Activated CD4-positive, alpha-beta T cell treated with anti-CD3 and anti-CD28 coated beads for 1 hour (primary cell): ENCODE results near the gene NAB2.

ENCODE experiments used
- DNase-seq: peaks from one replicate; pipeline ENCODE4 v3.0.0-alpha.2; 2020

Gene NAB2

DNA sequence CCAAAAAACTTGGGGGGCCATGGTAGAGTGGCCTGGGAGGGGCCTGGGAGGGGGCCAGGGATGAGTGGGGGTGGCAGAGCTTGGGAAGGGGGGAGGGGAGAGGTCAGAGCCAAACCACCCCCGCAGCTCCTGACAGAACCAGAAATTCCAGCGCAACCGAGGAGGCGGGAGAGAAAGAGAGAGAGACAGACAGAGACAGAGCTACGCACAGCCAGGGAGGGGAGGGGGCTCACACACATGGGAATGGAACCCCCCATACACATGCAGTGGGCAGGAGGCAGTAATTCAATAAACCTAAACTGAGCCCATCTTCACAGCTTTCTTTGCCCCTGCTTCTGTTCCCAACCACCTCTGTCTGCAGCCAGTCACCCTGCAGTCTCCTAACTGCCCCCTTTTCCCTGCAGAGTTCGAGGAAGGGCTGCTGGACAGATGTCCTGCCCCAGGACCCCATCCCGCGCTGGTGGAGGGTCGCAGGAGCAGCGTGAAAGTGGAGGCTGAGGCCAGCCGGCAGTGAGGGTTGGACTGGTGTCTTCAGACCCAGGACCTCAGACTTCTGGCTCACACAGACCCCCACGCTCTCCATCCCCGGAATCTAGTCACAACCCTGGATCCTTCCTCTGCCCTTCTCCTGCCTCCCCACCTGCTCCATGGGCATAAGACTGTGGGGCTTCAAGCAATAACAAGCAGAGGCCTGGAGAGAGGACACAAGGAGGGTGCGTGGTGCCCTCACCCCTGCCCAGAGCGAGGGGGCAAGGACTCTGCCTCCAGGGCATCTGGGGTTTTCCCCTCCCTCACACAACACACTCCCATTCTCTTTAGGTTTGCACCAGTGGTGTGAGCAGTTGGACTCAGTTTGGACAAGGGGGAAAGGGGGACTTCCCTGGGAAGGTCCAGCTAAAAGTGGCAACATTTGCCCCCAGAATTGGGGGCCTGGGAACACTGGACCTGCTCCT lies 5.6 kb downstream of the NAB2 start:
- DNase-seq = no peak

- DNase-seq = no peak
These were observed 6.5 kb downstream of the NAB2 start for GRCh38 chr12:57095440-57095839.

DNA sequence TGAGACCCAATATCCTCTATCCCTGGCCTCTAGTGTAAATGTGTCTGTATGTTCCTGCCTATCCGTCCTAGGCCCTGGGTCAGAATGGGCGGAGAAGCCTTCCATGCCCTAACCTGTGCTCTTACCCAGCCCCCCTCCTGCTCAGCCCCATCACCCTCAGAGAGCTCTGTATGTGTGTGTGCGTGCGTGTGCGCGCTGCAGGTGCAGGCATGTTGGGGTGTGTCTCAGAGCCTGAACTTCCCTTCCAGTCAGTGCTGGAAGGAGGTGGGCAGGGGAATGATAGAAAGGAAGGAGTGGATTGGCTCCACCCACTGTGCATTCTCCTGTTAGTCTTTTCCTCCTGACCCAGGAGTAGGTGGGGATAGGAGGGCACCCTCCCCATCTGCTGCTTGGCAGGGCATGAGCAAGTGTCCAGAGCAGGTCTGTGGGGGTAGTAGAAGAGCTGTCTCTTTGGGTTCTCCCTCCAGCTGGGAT lies 7.2 kb downstream of the NAB2 start:
- DNase-seq = no peak

DNA sequence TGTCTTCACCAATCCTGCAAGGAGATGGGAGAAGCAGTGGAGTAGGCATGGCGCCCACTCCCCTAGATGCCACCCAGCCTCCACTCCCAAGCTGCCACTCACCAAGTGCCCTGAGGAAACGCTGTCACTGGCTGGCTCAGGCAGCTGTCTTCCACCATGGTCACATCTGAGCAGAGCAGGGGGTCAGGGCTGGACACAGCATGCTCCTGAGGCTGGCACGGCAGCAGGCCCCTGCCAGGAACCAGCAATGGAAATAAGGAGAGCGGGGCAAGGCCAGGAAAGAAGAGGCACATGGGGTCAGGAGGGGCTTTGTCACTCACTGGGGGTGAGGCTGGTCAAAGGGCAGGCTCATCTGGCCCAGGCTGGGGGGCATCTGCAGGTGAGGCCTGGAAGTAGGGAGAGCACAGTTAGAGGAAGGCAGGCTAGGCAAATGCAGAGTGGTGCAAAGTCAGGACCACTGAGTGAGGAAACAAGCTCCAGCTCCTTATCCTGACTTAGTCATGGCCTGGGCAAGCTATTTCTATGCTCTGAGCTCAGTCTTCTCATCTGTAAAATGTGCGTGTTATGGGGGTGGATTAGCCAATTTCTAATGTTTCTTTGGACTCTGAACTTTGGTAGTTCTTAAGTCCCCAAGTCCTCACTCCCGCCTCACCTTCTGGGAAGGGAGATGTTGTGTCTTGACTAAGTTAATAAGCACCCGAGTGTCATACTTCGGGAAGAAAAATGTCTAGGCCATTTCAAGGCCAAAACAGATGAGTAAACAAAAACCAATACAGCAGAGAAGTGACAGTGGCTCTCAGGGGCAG lies 8.0 kb downstream of the NAB2 start:
- no peak for DNase-seq

DNA sequence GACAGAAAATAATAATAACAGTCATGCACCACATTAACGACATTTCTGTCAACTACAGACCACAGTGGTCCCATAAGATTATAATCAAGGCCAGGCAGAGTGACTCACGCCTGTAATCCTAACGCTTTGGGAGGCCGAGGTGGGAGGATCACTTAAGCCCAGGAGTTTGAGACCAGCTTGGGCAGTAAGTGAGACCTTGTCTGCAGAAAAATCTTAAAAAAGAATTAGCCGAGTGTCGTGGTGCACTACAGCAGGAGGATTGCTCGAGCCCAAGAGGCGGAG lies 8.6 kb downstream of the NAB2 start:
- no peak for DNase-seq

- DNase-seq = no peak
These were observed 9.6 kb downstream of the NAB2 start for GRCh38 chr12:57098546-57098945.

GRCh38 chr12:57099047-57099714 lies 10.3 kb downstream of the NAB2 start:
- no peak for DNase-seq

GRCh38 chr12:57099766-57100165 lies 10.9 kb downstream of the NAB2 start:
- DNase-seq = no peak

- DNase-seq = no peak
These were observed 13.2 kb downstream of the NAB2 start for GRCh38 chr12:57101892-57102695.

DNA sequence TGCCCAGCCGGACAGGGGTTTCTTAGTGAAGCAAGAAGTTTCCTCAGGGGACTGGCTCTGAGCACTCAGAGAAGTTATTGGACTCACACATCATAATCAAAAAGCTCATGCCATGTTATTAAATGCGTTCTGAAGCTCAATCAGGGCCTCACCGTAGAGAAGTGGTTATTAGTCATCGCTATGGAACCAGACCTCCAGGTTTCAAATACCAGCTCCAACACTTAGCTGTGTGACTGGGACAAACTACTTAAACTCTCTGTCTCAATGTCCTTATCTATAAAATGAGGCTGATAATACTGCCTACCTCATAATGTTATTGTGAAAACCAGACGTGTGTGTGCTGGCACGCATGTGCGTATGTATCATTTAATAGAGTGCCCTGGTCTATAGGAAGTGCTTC lies 14.9 kb downstream of the NAB2 start:
- DNase-seq = no peak

DNA sequence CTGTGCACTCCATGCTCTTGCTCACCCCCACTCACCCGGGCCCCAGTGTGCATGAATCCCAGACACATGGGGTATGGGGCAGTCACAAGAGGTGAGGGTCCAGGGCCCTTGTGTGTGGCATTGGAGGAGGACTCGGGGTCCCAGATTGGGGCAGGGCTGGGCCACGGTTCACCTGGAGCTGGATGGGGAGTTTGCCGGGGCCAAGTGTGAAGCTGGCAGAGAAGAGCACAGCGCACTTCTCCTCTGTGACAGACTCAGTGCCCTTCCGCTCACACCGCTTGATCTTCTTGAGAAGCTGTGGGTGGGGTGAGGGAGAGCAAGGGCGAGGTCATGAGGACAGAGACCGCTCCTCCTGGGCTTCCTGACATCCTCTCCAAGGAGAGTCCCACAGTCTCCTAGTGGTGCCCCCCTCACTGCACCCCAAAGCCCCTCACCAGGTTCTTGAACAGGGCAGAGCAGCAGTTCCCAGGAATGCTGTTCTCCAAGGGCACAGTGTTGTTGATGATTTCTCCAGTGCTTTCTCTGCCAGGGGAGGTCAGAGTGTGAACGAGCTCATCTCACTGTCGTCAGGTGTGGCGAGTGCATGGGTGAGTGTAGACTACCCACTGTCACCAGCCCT lies 15.5 kb downstream of the NAB2 start:
- DNase-seq = no peak

DNA sequence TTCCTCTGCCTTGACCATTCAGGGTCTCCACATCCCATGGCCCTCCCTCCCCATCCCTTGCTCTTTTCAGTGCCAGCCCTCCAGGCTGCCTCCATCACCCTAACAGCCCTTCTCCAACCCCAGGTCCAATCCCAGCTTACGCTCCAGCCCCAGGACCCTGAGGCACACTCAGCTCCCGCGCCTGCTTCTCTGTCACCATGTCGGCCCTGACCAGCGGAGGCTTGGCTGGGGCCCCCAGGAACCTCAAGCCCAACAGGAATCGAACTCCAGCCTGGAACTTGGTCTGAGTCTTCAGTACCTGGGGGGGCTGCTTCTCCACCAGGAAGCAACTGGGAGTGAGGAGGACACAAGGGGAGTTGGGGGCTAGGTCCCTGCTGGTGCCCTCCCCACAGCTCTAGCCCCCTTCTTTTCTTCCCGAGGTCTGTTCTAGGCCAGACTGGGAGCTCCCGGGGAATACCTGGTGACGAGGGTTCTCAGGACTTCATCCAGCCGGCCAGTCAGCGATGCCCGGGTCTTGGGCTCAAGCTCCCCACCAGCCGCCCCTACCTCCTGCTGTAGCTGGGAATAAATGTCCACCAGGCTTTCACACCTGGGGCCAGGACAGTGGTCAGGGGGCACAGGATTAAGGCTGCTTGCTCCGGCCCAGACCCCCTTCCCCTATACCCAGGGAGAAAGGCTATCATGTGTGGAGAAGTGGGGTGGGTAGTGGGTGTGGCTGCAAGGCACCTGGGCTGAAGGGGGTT lies 16.3 kb downstream of the NAB2 start:
- no peak for DNase-seq

GRCh38 chr12:57106021-57106708 lies 17.3 kb downstream of the NAB2 start:
- DNase-seq = no peak

DNA sequence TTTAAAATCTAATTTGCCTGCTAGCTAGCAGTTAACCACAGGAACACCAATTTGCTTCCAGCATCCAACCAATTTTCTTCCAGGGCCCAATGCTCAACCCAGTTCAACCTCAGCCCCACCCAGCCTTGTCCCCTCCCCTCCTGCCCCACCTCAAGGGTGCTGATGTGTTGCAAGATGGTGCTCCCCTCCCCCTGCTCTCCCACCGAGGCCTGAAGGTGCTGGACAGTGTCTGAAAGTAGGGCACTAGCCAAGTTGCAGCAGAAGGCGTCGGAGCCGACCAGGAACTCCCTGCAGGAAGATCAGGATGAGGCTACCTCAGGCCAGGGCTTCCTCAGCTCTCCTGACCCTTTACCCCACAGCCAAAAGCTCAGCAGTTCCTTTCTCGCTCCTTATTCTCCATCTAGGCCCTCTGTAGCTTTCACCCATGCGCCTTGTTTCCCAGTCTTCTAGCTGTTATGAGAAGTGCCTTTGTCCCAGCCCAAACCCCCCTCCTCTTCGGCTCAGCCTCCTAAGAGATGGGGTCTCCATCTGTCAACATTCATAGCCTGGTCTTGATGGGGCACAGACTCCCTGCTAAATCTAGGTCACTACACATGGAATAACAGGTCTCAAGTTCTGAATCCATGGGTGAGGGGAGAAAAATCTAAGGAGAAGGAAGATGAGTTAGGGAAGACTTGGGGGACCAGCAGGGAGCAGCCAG lies 18.7 kb downstream of the NAB2 start:
- no peak for DNase-seq

- DNase-seq = no peak
These were observed 20.5 kb downstream of the NAB2 start for GRCh38 chr12:57109207-57110103.

- DNase-seq = peak; percentile 64
These were observed 21.5 kb downstream of the NAB2 start for GRCh38 chr12:57110104-57111030.

GRCh38 chr12:57111031-57111734 lies 22.3 kb downstream of the NAB2 start, which contains the start of gene STAT6:
STAT6 (minus strand) TSS chr12:57111362; CDS start chr12:57108278, 3,084 bp downstream.
- peak; percentile 73 for DNase-seq
